B cell (primary cell): ENCODE measurements around the gene GIMAP2. TPM values are rescaled to one million over a fixed set of nuclear protein-coding genes. Genes with fewer than 3 reads are reported as not detected.

Experiments
- ATAC-seq: fragments of 200-7000 bp; cut with Tn5 transposase; one replicate; pipeline ENCODE4 v1.10.0; 2021; ENCODE audit warnings: low read depth, mild to moderate bottlenecking, moderate number of reproducible peaks, moderate library complexity
- CTCF ChIA-PET: fragments of 350-600 bp; sonication (Branson Sonifier 250); formaldehyde crosslinking; loops from one replicate; lab custom pipeline; 2021; ENCODE audit warnings: antibody characterized with exemption, inconsistent platforms; lab: Charles Lee
- POLR2A ChIA-PET: fragments of 350-600 bp; sonication (Branson Sonifier 250); formaldehyde crosslinking; loops from one replicate; lab custom pipeline; 2021; ENCODE audit warnings: antibody characterized with exemption; lab: Charles Lee
- DNase-seq: peaks from one replicate; pipeline ENCODE4 v3.0.0; 2013
- H2AFZ ChIP-seq: 2 replicates; pipeline ENCODE4 v1.6.1; 2012; ENCODE audit warnings: mild to moderate bottlenecking, low read depth, low read length; ENCODE audit not compliant: insufficient read depth, poor library complexity, severe bottlenecking
- H3K27ac ChIP-seq, 2 donors: 1 replicate in 1 of 2; 2 replicates in 1 of 2; pipeline ENCODE4 v1.5.1; 2012 to 2013; ENCODE audit warnings: low read length in 2 of 2, mild to moderate bottlenecking in 2 of 2, moderate library complexity in 1 of 2
- H3K27me3 ChIP-seq, 4 experiments: fragments of 200-600 bp in 1 of 4; sonication (generic) in 1 of 4; replicated peaks in 1 of 4; 1 replicate in 2 of 4; 2 replicates in 2 of 4; pipeline versions ENCODE4 v1.6.1 to v1.7.0; 2013 to 2016; ENCODE audit warnings: low read length in 3 of 4, mild to moderate bottlenecking in 2 of 4, mixed read lengths in 1 of 4, moderate library complexity in 1 of 4; ENCODE audit not compliant: insufficient read depth in 4 of 4, control insufficient read depth in 3 of 4; ENCODE audit errors: control extremely low read depth in 1 of 4
- H3K36me3 ChIP-seq, 2 experiments: replicated peaks in 1 of 2; 1 replicate in 1 of 2; 2 replicates in 1 of 2; pipeline versions ENCODE4 v1.6.1 to v1.7.1; 2013; ENCODE audit warnings: low read length in 1 of 2; ENCODE audit not compliant: insufficient read depth in 2 of 2, control insufficient read depth in 1 of 2; ENCODE audit errors: control extremely low read depth in 1 of 2, extremely low read depth in 1 of 2
- H3K4me1 ChIP-seq, 2 donors: fragments of 200-600 bp in 1 of 2; sonication (generic) in 1 of 2; 1 replicate in 1 of 2; 2 replicates in 1 of 2; pipeline versions ENCODE4 v1.5.1 to v1.6.1; 2013 to 2017; ENCODE audit warnings: low read length in 2 of 2; ENCODE audit not compliant: control insufficient read depth in 2 of 2, insufficient read depth in 2 of 2
- H3K4me2 ChIP-seq: replicated peaks from 2 replicates; pipeline ENCODE3; 2012; ENCODE audit warnings: mild to moderate bottlenecking, low read depth, low read length; ENCODE audit not compliant: poor library complexity, severe bottlenecking
- H3K4me3 ChIP-seq, 5 experiments: fragments of 200-600 bp in 1 of 5; sonication (generic) in 1 of 5; 1 replicate in 3 of 5; 2 replicates in 2 of 5; pipeline versions ENCODE4 v1.5.1 to v1.7.0; 2011 to 2016; ENCODE audit warnings: low read length in 4 of 5, mild to moderate bottlenecking in 4 of 5, low read depth in 2 of 5, control low read depth in 1 of 5, moderate library complexity in 1 of 5; ENCODE audit not compliant: insufficient read depth in 1 of 5; ENCODE audit errors: control extremely low read depth in 1 of 5, extremely low read depth in 1 of 5
- H3K79me2 ChIP-seq: fragments of 200-600 bp; sonication (generic); one replicate; pipeline ENCODE4 v1.6.0; 2016; ENCODE audit warnings: low read length; ENCODE audit not compliant: control insufficient read depth, insufficient read depth
- H3K9ac ChIP-seq: fragments of 200-600 bp; sonication (generic); 2 replicates; pipeline ENCODE4 v1.6.1; 2017; ENCODE audit warnings: mild to moderate bottlenecking, low read length, moderate library complexity
- H3K9me3 ChIP-seq, 3 donors: one replicate each; pipeline versions ENCODE4 v1.6.1 to v1.7.1; 2013; ENCODE audit warnings: low read length in 2 of 3; ENCODE audit not compliant: control insufficient read depth in 2 of 3, insufficient read depth in 1 of 3; ENCODE audit errors: control extremely low read depth in 1 of 3
- H4K20me1 ChIP-seq: 2 replicates; pipeline ENCODE4 v1.6.0; 2012; ENCODE audit warnings: mild to moderate bottlenecking, low read length; ENCODE audit not compliant: insufficient read depth, control insufficient read depth, poor library complexity, severe bottlenecking
- H3K27ac Mint-ChIP-seq: one replicate; pipeline ENCODE4 v1.8.0; 2021; ENCODE audit warnings: mixed read lengths
- H3K27me3 Mint-ChIP-seq: one replicate; pipeline ENCODE4 v1.8.0; 2021; ENCODE audit warnings: mixed read lengths
- H3K4me1 Mint-ChIP-seq: one replicate; pipeline ENCODE4 v1.8.0; 2021; ENCODE audit warnings: mixed read lengths
- H3K4me3 Mint-ChIP-seq: one replicate; pipeline ENCODE4 v1.8.0; 2021; ENCODE audit warnings: mixed read lengths
- H3K9me3 Mint-ChIP-seq: one replicate; pipeline ENCODE4 v1.8.0; 2022; ENCODE audit warnings: mixed read lengths; ENCODE audit not compliant: insufficient read depth
- CTCF ChIP-seq: fragments of 200-600 bp; IDR thresholded peaks from one replicate; pipeline ENCODE4 v1.8.0; 2022; ENCODE audit warnings: antibody characterized with exemption, mild to moderate bottlenecking
- EZH2 ChIP-seq: IDR thresholded peaks from 2 replicates; pipeline ENCODE4 v1.6.1; 2012; ENCODE audit warnings: borderline replicate concordance, low read depth, mild to moderate bottlenecking, moderate library complexity, low read length; ENCODE audit not compliant: insufficient read depth, poor library complexity, severe bottlenecking
- WGBS: methylation state at CpG from one replicate; pipeline ENCODE4 v1.1.5; 2013; ENCODE audit warnings: missing lambda C conversion rate; ENCODE audit not compliant: insufficient coverage; 5-methylcytosine and 5-hydroxymethylcytosine counted together
- intact Hi-C: fragments of 100-400 bp; cut with micrococcal nuclease; formaldehyde crosslinking; loops from one replicate; pipeline ENCODE4 v1.10.0; 2022
- polyA plus RNA-seq: library from polyadenylated mRNA; depleted of rRNA; stranded (reverse); fragments of >200 nt; gene quantifications from 2 replicates; pipeline ENCODE4 v1.2.3, GENCODE V29; 2012
- total RNA-seq, 2 donors: library from RNA; stranded (reverse); fragments of 120-200 nt in 1 of 2; gene quantifications; 1 replicate in 1 of 2; 2 replicates in 1 of 2; pipeline versions ENCODE4 v1.2.3 to v1.2.4, GENCODE V29; 2013 to 2022

GIMAP2 gene
- total and polyA plus RNA-seq, 2 donors (not counting 1 experiment from before 2014, with no cell fraction given): 13.2 to 18.1 TPM

GRCh38 chr7:150648353-150649079 lies 37.0 kb upstream of the GIMAP2 start:
- no peaks in the 10 kb centered on the region for H3K4me1 ChIP-seq
- ChIA-PET POLR2A (no interaction called here), CTCF (interaction anchor here (0.6 kb wide), 1 partner anchor 177 kb away, joined by 3 read pairs; no protein-coding TSS in a partner anchor)
- peaks cover 0 to 3% (median 0%) of the 10 kb centered on the region in 3 donors for H3K9me3 ChIP-seq
- intact Hi-C loops: no loop called here
- no peaks in the 10 kb centered on the region for H3K79me2 ChIP-seq
- no peak overlapping the region for H3K4me2 ChIP-seq
- no peak overlapping the region for H3K27ac Mint-ChIP-seq
- no peak overlapping the region for H2AFZ ChIP-seq
- H3K4me3 Mint-ChIP-seq: no peak overlapping the region
- peaks cover 6% of the 10 kb centered on the region for H3K27me3 Mint-ChIP-seq
- H3K9me3 Mint-ChIP-seq: no peaks in the 10 kb centered on the region
- H3K4me3 ChIP-seq: no peak overlapping the region
- WGBS: 65% methylated on average over 2 of the region's 3 CpGs
- H3K27ac ChIP-seq: no peak overlapping the region
- H3K36me3 ChIP-seq: no peaks in the 10 kb centered on the region
- no peak overlapping the region for H3K9ac ChIP-seq
- TF ChIP-seq EZH2: no peak
- no peak for TF ChIP-seq CTCF
- no peaks in the 10 kb centered on the region for H3K27me3 ChIP-seq
- DNase-seq: no peak
- H4K20me1 ChIP-seq: no peaks in the 10 kb centered on the region
- no peak for ATAC-seq
- no peaks in the 10 kb centered on the region for H3K4me1 Mint-ChIP-seq

GRCh38 chr7:150649080-150649385 lies 36.5 kb upstream of the GIMAP2 start:
- Mint-ChIP-seq H3K27ac (no peak overlapping the region), H3K4me3 (no peak overlapping the region), H3K4me1 (no peaks in the 10 kb centered on the region), H3K9me3 (no peaks in the 10 kb centered on the region), H3K27me3 (peaks cover 5% of the 10 kb centered on the region)
- no peak overlapping the region for H3K4me2 ChIP-seq
- ATAC-seq (no peak), DNase-seq (no peak)
- WGBS: 40% methylated on average over 1 of the region's 3 CpGs
- H3K27me3 ChIP-seq: no peaks in the 10 kb centered on the region
- intact Hi-C loops: no loop called here
- ChIA-PET POLR2A (no interaction called here), CTCF (interaction anchor here (0.6 kb wide), 1 partner anchor 177 kb away, joined by 3 read pairs; no protein-coding TSS in a partner anchor)
- H3K79me2 ChIP-seq: no peaks in the 10 kb centered on the region
- no peak overlapping the region for H3K4me3 ChIP-seq
- H3K27ac ChIP-seq: no peak overlapping the region
- no peak overlapping the region for H3K9ac ChIP-seq
- H3K36me3 ChIP-seq: no peaks in the 10 kb centered on the region
- TF ChIP-seq CTCF (no peak), EZH2 (no peak)
- no peaks in the 10 kb centered on the region for H4K20me1 ChIP-seq
- no peak overlapping the region for H2AFZ ChIP-seq
- H3K9me3 ChIP-seq: peaks cover 0 to 3% (median 0%) of the 10 kb centered on the region in 3 donors
- no peaks in the 10 kb centered on the region for H3K4me1 ChIP-seq
